ENCODE data around the gene CCDC112. TPM values are rescaled to one million over a fixed set of nuclear protein-coding genes. Genes with fewer than 3 reads are reported as not detected.

Gene CCDC112
- total RNA-seq, 1 experiment from 2014 or later = 4.3 TPM

GRCh38 chr5:115297031-115297430 lies 577 bp upstream of the CCDC112 start:
- H3K79me2 ChIP-seq (ENCODE audit: low read depth) = peaks cover 18% of the 10 kb centered on the region; the same call in 1 of the 2 replicates
- no peaks in the 10 kb centered on the region for H3K27me3 ChIP-seq (ENCODE audit: insufficient read depth, low read depth)
- peak overlapping the region; percentile 51 for H3K4me2 ChIP-seq
- DNase-seq = no peak
- no peaks in the 10 kb centered on the region for H3K9me3 ChIP-seq (ENCODE audit: insufficient read depth, low read depth)
- ChIA-PET CTCF (interaction anchor here (0.6 kb wide), 1 partner anchor 277 kb away, joined by 4 read pairs; no protein-coding TSS in a partner anchor), POLR2A (ENCODE audit: unreplicated experiment) (no interaction called here)
- TF ChIP-seq CTCF (conservative IDR thresholded peaks at IDR 0.05) (no peak), EZH2 (IDR thresholded peaks at IDR 0.05; ENCODE audit: low read depth) (no peak)
- intact Hi-C loops (cut with micrococcal nuclease; ENCODE audit: unreplicated experiment) = loop anchor here (2.0 to 5.0 kb wide), 2 partner anchors 35 to 330 kb away; partner anchors contain the start of genes PGGT1B and TMED7
- peaks cover 17% of the 10 kb centered on the region for H3F3A ChIP-seq (ENCODE audit: insufficient read depth, low read depth)
- H3K4me1 ChIP-seq (replicated peaks; ENCODE audit: insufficient read depth) = peaks cover 10% of the 10 kb centered on the region
- no TSS peak for BruUV-seq (replicated peaks)
- H3K36me3 ChIP-seq (ENCODE audit: low read depth) = no peaks in the 10 kb centered on the region
- H3K4me3 ChIP-seq = no peak overlapping the region
- no peak overlapping the region for H3K27ac ChIP-seq
- no peak overlapping the region for H2AFZ ChIP-seq
- no peaks in the 10 kb centered on the region for H4K20me1 ChIP-seq (ENCODE audit: insufficient read depth)
- 0 out of 2 replicates have a peak, but pooled peaks cover 4% of the 10 kb centered on the region for H3K9me2 ChIP-seq (ENCODE audit: insufficient read depth)

GRCh38 chr5:115295777-115296123 lies 704 bp downstream of the CCDC112 start:
- no peak for TF ChIP-seq CTCF (conservative IDR thresholded peaks at IDR 0.05)
- no peak for TF ChIP-seq EZH2 (IDR thresholded peaks at IDR 0.05; ENCODE audit: low read depth)
- Histone ChIP-seq H2AFZ (peak overlapping the region; percentile 97), H3K4me2 (peak overlapping the region; percentile 98), H3F3A (ENCODE audit: insufficient read depth, low read depth) (peaks cover 17% of the 10 kb centered on the region), H4K20me1 (ENCODE audit: insufficient read depth) (no peaks in the 10 kb centered on the region), H3K9me3 (ENCODE audit: insufficient read depth, low read depth) (no peaks in the 10 kb centered on the region), H3K36me3 (ENCODE audit: low read depth) (no peaks in the 10 kb centered on the region), H3K4me3 (peak overlapping the region; percentile 94), H3K79me2 (ENCODE audit: low read depth) (peaks cover 18% of the 10 kb centered on the region; the same call in 1 of the 2 replicates), H3K4me1 (replicated peaks; ENCODE audit: insufficient read depth) (peaks cover 10% of the 10 kb centered on the region), H3K9me2 (ENCODE audit: insufficient read depth) (no peaks in the 10 kb centered on the region), H3K27me3 (ENCODE audit: insufficient read depth, low read depth) (no peaks in the 10 kb centered on the region), H3K27ac (no peak overlapping the region)
- CTCF ChIA-PET = no interaction called here
- TSS peak; percentile 53 for BruUV-seq (replicated peaks)
- DNase-seq = no peak
- intact Hi-C loops (cut with micrococcal nuclease; ENCODE audit: unreplicated experiment) = loop anchor here (2.0 to 5.0 kb wide), 2 partner anchors 33 to 331 kb away; partner anchors contain the start of genes PGGT1B and TMED7
- POLR2A ChIA-PET (ENCODE audit: unreplicated experiment) = interaction anchor here (0.7 to 0.8 kb wide), 2 partner anchors 38 to 84 kb away, joined by 3 to 8 read pairs; no protein-coding TSS in a partner anchor

GRCh38 chr5:115291397-115291796 lies 5.1 kb downstream of the CCDC112 start:
- H3F3A ChIP-seq (ENCODE audit: insufficient read depth, low read depth) = peaks cover 7% of the 10 kb centered on the region; the same call in 1 of the 2 replicates
- DNase-seq = no peak
- no peak overlapping the region for H2AFZ ChIP-seq
- H4K20me1 ChIP-seq (ENCODE audit: insufficient read depth) = no peaks in the 10 kb centered on the region
- no TSS peak for BruUV-seq (replicated peaks)
- POLR2A ChIA-PET (ENCODE audit: unreplicated experiment) = no interaction called here
- no peak overlapping the region for H3K4me2 ChIP-seq
- intact Hi-C loops (cut with micrococcal nuclease; ENCODE audit: unreplicated experiment) = no loop called here
- H3K36me3 ChIP-seq (ENCODE audit: low read depth) = no peaks in the 10 kb centered on the region
- H3K9me2 ChIP-seq (ENCODE audit: insufficient read depth) = no peaks in the 10 kb centered on the region
- H3K4me3 ChIP-seq = no peak overlapping the region
- no peak overlapping the region for H3K27ac ChIP-seq
- TF ChIP-seq CTCF (conservative IDR thresholded peaks at IDR 0.05) (no peak), EZH2 (IDR thresholded peaks at IDR 0.05; ENCODE audit: low read depth) (no peak)
- H3K27me3 ChIP-seq (ENCODE audit: insufficient read depth, low read depth) = no peaks in the 10 kb centered on the region
- H3K4me1 ChIP-seq (replicated peaks; ENCODE audit: insufficient read depth) = peaks cover 10% of the 10 kb centered on the region
- peaks cover 18% of the 10 kb centered on the region; the same call in 1 of the 2 replicates for H3K79me2 ChIP-seq (ENCODE audit: low read depth)
- CTCF ChIA-PET = no interaction called here
- no peaks in the 10 kb centered on the region for H3K9me3 ChIP-seq (ENCODE audit: insufficient read depth, low read depth)

All from PC-9 (cell line).